HG03095 (cell line): Measurements from ENCODE around the gene TMEM150C.
"Not testable (repeated sequence)": the region's sequence is repeated elsewhere in the genome, so short reads cannot be mapped to it uniquely, and the experiment has no call there.

Experiments
- ATAC-seq: cut with Tn5 transposase; IDR thresholded peaks from one replicate; pipeline ENCODE4 v1.9.1; 2021; ENCODE audit warnings: moderate library complexity; ENCODE audit not compliant: unreplicated experiment

Gene TMEM150C

DNA sequence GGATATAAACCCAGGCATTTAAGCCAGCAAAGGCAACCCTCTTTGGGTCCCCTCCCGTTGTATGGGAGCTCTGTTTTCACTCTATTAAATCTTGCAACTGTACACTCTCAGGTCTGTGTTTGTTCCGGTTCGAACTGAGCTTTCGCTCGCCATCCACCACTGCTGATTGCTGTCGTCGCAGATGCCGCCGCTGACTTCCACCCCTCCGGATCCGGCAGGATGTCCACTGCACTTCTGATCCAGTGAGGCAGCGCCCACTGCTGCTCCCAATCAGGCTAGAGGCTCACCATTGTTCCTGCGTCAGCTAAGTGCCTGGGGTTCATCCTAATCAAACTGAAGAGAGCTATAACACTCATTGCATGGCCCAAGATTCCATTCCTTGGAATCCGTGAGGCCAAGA lies 82.2 kb downstream of the TMEM150C start:
- no peak for ATAC-seq

- ATAC-seq = not testable (repeated sequence)
These were observed 84.3 kb downstream of the TMEM150C start for GRCh38 chr4:82477469-82477868.

DNA sequence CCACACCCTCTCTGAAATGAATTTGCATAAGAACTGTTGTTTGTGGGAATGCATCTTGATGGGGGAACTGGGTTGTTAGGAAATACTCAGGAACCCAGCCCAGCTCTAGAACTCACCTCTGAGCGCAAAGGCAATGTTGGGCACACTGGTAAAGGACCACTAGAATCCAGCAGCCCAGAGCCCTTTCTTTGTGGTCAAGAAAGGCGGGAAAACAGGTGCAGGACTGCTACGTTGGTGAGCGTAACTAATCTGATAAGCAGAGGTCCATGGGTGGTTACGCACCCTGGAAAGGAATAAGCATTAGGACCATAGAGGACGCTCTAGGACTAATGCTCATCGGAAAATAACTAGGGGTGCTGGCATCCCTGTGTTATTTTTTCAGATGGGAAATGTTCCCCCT lies 85.9 kb downstream of the TMEM150C start:
- ATAC-seq = not testable (repeated sequence)

DNA sequence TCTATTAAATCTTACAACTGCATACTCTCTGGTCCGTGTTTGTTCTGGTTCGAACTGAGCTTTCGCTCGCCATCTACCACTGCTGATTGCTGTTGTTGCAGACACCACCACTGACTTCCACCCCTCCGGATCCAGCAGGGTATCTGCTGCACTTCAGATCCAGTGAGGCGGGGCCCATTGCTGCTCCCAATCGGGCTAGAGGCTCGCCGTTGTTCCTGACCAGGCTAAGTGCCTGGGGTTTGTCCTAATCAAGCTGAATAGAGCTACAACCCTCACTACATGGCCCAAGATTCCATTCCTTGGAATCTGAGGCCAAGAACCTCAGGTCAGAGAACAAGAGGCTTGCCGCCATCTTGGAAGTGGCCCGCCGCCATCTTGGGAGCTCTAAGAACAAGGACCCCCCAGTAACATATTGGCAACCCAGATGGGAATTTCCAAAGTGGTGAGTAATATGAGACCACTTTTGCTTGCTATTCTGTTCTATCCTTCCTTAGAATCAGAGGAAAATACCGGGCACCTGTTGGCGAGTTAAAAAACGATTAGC lies 88.1 kb downstream of the TMEM150C start:
- no peak for ATAC-seq

GRCh38 chr4:82473080-82473479 lies 88.7 kb downstream of the TMEM150C start:
- ATAC-seq = not testable (repeated sequence)

DNA sequence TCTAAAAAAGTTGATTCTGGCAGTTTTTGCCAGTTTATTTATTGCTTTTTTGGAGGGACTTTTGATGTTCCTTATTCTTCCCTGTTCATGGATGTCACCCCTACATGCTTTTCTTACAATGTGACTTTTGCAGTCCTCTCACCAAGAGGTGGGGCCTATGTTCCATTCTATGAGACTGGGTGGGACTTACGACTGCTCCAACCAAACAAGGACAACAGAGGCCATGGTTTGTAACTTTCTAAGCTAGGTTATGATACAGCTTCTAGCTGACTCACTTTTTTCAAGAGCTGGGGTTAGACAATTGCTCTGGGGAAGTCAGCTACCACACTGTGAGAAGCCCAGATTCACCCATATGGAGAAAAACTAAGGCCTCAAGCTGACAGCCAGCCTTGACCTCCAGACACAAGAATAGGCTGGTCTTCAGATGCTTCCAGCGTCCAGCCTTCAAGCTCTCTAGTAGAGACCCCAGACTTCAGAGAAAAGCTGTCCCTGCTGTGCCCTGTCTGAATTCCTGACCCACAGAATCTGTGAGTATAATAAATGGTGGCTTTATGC lies 91.9 kb downstream of the TMEM150C start:
- no peak for ATAC-seq

- ATAC-seq = no peak
These were observed 94.3 kb downstream of the TMEM150C start for GRCh38 chr4:82467471-82467870.

GRCh38 chr4:82463221-82463620 lies 98.6 kb downstream of the TMEM150C start:
- ATAC-seq = no peak

DNA sequence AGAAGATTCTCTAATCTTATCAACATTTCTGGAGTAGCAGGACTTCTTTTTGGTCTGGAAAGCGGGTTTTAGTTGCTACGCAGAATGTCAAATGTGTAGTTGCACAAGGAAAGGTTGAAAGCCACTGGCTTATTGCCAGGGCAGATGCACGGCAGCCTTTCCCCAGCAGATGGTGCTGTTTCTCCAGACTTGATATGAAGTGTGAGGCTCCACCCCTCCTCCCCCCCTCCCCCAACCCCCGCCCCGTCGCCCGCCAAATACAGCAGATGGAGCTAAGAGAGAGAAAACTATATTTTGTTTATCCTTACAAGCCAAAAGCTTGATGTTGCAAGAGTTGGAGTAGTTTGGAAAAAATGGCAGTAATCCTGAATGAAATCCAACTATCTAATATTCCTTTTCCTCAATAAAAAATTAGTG lies 99.4 kb downstream of the TMEM150C start:
- ATAC-seq = peak; percentile 75

- ATAC-seq = no peak
These were observed 100.1 kb downstream of the TMEM150C start for GRCh38 chr4:82461710-82462109.

GRCh38 chr4:82458729-82459128 lies 103.1 kb downstream of the TMEM150C start:
- ATAC-seq = no peak

GRCh38 chr4:82457266-82457665 lies 104.5 kb downstream of the TMEM150C start:
- no peak for ATAC-seq

DNA sequence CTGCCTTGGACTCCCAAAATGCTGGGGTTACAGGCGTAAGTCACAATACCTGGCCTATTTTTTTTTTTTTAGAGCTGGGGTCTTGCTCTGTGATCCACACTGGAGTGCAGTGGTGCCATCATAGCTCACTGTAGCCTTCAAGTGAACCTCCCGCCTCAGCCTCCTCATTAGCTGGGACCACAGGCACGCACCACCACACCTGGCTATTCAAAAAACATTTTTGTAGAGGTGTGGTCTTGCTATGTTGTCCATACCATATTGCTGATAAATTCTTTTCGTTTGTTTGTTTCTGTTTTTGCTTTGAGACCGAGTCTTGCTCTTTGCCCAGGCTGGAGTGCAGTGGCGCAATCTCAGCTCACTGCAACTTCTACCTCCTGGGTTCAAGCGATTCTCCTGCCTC lies 109.8 kb downstream of the TMEM150C start:
- ATAC-seq = no peak

DNA sequence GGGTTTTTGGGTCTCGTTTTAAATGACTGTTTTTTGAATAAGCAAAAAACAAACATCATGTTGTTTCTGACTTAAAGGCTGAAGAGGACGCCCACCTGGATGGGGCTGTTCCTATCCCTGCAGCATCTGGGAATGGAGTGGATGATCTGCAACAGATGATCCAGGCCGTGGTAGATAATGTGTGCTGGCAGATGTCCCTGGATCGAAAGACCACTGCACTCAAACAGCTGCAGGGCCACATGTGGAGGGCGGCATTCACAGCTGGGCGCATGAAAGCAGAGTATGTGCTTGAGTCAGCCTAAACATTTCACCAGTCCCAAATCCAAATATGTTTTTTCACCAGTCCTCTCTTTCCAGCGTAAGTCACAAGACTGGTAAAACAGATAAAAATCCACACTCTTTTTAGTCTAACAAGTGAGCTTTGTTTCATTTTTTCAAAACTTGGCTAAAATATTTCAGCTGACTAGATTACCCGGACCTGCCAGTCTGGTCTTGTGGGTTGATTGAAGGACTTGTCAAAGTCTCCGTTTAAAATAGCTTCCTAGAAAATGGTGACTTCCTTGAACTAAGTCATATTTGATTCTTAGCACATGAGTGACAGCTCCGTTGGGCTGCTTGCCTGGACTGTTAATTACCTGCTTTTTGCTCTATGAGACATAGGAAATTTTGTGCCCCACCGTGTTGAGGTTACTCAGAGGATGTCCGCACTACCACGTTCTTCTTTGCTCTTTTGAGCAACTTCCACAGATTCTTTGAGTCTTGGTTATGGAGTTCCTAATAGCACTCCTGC lies 110.6 kb downstream of the TMEM150C start:
- ATAC-seq = no peak

- no peak for ATAC-seq
These were observed 113.9 kb downstream of the TMEM150C start for GRCh38 chr4:82447886-82448285.

DNA sequence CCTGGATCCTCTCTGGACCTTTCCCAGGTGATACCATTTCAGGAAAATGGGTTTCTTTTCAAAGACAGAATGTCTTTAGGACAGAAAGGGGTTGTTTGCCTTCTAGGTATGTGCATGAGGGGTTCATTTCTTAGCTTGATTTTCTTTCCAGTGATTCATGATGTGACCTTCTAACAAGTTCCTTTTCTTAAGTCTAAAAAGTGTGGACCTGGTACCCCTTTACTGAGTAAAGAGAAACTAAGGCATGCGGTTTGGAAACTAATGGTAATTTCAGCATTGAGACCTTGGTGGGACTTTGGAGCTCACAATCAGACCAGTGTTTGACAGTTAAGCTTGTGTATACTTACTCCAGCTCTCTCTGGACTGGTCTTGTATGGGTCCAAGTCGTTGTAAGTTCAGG lies 122.7 kb downstream of the TMEM150C start:
- ATAC-seq = no peak

DNA sequence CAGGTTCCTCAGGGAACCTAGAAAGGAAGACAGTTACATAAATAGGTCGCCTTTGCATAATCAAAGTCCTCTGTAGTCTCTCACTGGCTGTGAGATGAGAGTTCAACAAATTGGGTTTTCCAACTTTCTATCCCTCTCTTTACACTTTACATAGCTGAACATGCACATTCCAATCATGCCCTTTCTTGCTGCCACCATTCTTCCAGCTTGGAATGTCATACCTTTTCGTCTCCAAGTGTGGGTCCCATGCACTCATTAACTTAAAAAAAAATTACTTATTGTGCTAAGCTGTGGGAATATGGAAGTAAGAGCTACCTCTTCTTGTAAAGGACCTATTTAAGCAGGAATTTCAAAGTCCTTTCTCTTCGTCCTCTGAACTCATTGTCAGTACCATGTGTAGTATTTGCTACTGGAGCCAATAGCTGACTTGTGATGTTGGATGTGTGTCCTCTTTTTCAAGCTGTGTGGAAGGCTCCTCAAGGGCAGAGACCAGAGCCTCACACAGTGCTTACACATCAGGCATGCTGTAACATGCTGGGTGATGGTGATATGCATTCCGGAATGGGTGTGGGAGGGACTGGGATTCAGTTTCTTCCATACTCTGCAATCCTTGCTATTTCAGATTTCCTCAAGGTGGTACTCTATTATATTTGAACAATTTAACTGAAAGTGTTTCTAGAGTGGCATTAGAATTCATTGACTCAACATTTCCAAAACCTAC lies 124.3 kb downstream of the TMEM150C start:
- no peak for ATAC-seq

DNA sequence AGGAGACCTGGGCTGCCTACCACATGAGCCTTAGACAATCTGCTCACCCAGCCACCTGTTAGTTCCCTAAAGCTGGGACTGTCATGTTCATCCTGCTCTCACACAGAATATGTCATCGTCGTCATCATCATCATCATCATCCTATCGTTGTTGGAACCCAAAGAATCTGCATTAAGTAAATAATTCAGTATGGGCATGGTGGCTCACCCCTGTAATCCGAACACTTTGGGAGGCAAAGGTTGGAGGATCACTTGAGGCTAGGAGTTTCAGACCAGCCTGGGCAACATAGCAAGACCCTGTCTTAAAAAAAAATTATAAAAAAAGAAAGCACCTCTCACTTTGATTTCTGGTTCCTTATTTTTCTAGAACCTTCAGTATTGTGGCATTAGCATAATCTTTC lies 125.0 kb downstream of the TMEM150C start:
- no peak for ATAC-seq

GRCh38 chr4:82436130-82436529 lies 125.7 kb downstream of the TMEM150C start:
- no peak for ATAC-seq

DNA sequence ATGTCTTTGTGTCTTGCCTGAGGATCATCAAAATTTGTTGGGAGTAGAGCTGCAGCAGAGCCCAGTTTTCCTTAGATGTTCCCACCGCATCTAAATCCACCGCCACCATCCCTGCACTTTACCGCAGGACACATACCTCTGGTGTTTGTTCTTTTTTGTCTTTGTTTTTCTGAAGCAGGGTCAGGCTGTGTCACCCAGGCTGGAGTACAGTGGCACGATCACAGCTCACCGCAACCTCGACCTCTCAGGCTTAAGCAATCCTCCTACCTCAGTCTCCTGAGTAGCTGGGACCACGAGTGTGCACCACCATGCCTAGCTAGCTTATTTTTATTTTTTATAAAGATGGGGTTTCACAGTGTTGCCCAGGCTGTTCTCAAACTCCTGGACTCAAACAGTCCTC lies 126.8 kb downstream of the TMEM150C start:
- ATAC-seq = no peak

DNA sequence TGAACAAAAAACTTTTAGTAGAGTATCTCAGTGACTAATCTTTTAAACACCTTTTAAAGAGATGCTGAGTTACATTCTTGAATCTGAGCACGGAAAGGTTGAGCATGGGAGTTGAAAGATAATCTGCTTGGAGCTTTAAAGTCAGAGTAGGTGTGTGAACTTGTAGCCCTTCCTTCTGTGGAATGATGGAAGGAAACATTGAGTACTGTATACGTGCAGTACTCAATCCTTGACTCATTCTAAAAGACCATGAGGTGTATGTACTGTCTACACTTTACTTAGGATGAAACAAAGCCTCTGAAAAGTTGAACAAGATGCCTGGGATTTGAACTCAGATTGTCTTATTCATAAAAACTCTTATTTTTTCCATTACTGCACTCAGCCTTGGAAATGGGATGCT lies 128.0 kb downstream of the TMEM150C start:
- no peak for ATAC-seq
